ENCODE measurements around the gene OAT.

DNA sequence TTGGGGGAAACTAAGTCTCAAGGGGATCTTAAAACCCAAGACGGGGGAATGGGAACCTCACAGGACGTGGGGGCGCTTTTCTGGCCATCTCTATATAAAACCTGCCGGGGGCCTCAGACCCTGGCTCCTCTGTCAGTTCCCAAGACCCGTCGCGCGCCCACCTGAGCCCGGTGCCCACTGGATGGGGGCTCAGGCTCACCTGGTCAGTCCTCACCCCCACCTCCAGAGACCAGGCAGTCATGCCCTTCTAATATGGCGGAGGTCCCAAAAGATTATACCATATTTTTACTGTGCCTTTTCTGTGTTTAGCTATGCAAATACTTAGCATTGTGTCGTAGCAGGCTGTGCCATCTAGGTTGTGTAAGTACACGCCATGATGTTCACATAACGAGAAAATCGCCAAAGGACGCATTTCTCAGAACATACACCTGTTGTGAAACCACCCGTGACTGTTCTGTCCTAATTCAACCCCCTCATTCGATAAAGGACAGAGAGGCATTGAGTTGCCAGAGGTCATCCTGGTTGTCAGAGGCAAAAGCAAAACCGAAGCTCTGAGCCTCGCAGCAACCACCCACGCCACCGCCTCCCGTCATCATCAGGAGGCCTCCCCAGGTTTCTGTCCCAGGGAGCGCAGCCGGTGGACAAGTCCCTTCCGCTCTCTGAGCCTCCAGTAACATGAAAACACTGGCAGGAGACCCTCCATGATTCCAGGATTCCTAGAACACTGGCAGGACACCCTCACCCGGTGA, 28.9 kb downstream of the OAT start:
- TF ChIP-seq, protein P1, sequence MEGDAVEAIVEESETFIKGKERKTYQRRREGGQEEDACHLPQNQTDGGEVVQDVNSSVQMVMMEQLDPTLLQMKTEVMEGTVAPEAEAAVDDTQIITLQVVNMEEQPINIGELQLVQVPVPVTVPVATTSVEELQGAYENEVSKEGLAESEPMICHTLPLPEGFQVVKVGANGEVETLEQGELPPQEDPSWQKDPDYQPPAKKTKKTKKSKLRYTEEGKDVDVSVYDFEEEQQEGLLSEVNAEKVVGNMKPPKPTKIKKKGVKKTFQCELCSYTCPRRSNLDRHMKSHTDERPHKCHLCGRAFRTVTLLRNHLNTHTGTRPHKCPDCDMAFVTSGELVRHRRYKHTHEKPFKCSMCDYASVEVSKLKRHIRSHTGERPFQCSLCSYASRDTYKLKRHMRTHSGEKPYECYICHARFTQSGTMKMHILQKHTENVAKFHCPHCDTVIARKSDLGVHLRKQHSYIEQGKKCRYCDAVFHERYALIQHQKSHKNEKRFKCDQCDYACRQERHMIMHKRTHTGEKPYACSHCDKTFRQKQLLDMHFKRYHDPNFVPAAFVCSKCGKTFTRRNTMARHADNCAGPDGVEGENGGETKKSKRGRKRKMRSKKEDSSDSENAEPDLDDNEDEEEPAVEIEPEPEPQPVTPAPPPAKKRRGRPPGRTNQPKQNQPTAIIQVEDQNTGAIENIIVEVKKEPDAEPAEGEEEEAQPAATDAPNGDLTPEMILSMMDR (IDR thresholded peaks at IDR 0.05; ENCODE audit: low read length) = no peak
- TF ChIP-seq EZH2 (optimal IDR thresholded peaks at IDR 0.05; ENCODE audit: low read depth, low read length) (no peak), EZH2phosphoT487 (IDR thresholded peaks at IDR 0.05; ENCODE audit: low read length) (no peak)

All from MM.1S (cell line).